ENCODE measurements around the gene C22orf15. TPM values are rescaled to one million over a fixed set of nuclear protein-coding genes. Genes with fewer than 3 reads are reported as not detected.
"Not testable (repeated sequence)": the region's sequence is repeated elsewhere in the genome, so short reads cannot be mapped to it uniquely, and the experiment has no call there.

The C22orf15 gene, protein sequence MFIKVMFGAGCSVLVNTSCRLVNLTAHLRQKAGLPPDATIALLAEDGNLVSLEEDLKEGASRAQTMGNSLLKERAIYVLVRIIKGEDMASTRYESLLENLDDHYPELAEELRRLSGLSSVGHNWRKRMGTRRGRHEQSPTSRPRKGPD
- total RNA-seq: not detected
- long read RNA-seq: 0 reads

- DNase-seq: no peak
- intact Hi-C loops (cut with DNase I): no loop called here
- ATAC-seq: peak; percentile 6 to 21
These were observed at the start of gene C22orf15 for GRCh38 chr22:23762842-23763578. Gene C22orf15 (plus strand): TSS chr22:23762990. CDS start chr22:23763307, 317 bp downstream.

DNA sequence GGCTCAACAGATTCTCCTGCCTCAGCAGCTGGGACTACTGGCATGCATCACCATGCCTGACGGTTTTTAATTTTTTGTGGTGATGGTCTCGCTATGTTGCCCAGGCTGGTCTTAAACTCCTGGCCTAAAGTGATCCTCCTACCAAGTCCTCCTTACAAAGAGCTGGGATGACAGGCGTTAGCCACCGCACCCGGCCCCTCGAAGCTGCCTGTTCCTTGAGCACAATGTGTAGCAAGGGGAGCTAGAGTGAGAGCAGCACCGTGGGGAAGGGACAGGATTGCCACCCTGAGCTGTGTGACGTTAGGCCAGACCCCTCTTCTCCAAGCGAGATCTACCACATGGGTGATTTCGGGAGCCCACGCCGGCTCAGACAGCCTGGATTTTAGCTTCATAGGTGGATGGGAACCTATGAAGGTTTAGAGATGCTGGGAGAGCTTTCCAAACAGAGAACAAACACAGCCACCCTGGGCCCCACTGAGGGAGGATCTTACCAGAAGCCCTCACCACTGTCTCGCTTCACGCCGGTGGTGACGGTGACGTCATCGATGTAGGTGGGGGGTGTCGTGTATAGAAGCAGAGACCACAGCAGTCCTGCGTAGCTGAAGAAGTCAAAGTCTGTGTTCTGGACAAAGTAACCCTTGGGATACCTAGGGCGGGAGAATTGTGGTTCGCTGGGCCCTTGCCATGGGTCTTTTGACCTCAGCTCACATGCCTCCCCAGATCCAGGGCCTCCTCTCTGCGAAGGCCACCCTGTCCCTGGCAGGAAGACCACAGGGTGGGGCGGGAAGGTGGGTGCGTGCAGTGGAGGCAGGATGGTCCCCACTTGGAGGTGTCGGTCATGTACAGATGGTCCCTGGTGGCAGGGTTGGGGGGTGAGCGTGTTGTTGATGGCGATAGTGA is 48.8 kb upstream of the C22orf15 start:
- DNase-seq (no peak), ATAC-seq (no peak)
- intact Hi-C loops (cut with DNase I): no loop called here

GRCh38 chr22:23714596-23715578 is 47.9 kb upstream of the C22orf15 start:
- intact Hi-C loops (cut with DNase I): no loop called here
- no peak for ATAC-seq
- no peak for DNase-seq

- DNase-seq: no peak
- intact Hi-C loops (cut with DNase I): no loop called here
- peak in 1 of 2 donors; percentile 12 for ATAC-seq
These were observed 46.9 kb upstream of the C22orf15 start for GRCh38 chr22:23715806-23716375.

GRCh38 chr22:23716811-23717801 is 45.7 kb upstream of the C22orf15 start:
- peak; percentile 97 to 98 for ATAC-seq
- intact Hi-C loops (cut with DNase I): no loop called here
- DNase-seq: peak; percentile 88

DNA sequence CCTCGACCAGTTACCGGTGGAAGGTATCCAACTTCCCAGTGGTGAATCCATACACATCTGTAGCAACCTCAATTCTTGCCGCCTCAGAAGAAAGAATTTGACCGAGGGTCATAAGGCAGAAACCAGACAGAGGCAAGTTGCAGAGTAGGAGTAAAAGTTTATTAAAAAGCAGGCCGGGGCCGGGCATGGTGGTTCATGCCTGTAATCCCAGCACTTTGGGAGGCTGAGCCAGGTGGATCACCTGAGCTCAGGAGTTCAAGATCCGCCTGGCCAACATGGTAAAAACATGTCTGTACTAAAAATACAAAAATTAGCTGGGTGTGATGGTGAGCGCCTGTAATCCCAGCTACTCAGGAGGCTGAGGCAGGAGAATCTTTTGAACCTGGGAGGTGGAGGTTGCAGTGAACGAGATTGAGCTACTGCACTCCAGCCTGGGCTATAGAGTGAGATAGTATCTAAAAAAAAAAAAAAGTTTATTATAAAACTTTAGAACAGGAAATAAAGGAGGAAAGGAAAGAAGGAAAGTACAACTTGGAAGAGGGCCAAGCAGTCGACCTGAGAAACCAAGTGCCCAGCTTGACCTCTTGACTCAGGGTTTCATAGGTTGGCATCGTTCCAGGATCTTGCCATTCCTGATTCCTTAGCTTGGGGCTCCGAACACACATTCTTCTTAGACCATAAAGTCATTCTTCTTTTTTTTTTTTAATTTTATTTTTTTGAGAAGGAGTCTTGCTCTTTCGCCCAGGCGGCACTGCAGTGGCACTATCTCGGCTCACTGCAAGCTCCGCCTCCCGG is 44.2 kb upstream of the C22orf15 start:
- DNase-seq (no peak), ATAC-seq (no peak)
- intact Hi-C loops (cut with DNase I): no loop called here

GRCh38 chr22:23720855-23721254 is 41.9 kb upstream of the C22orf15 start:
- intact Hi-C loops (cut with DNase I): no loop called here
- no peak for ATAC-seq
- no peak for DNase-seq

DNA sequence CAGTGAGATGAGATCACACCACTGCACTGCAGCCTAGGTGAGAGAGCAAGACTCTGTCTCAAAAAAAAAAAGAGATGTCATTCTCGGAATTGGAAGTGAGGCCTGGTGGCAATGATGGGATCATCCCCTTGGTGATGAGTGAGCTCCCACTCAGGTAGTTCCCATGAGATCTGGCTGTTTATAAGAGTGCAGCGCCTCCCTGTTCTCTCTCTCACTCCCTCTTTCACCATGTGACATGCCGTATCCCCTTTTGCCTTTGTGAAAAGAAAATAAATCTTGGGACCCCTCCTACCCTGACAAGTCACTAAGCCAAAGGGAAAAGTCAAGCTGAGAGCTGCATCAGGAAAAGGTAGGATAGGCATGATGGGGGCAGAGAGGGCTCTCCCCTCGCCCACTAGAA is 40.6 kb upstream of the C22orf15 start:
- ATAC-seq (no peak), DNase-seq (no peak)
- intact Hi-C loops (cut with DNase I): no loop called here

DNA sequence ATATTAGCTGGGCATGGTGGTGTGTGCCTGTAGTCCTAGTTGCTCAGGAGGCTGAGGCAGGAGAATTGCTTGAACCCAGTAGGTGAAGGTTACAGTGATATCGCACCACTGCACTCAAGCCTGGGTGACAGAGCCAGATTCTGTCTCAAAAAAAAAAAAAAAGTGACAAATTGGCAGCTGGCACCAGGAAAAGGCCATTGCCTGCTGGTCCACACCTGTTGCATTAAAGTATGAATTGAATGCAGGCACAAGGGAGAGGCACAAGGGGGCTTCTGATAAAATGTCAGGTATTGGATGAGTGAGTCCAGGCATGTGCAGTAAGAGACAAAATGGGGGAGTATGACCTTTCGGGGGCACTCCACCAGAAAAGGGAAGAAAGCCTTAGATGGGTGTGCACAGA is 40.1 kb upstream of the C22orf15 start:
- ATAC-seq (no peak), DNase-seq (no peak)
- intact Hi-C loops (cut with DNase I): no loop called here

- DNase-seq; intact Hi-C loops (cut with DNase I); ATAC-seq: not testable (repeated sequence)
These were observed 34.7 kb upstream of the C22orf15 start for GRCh38 chr22:23728108-23728507.

GRCh38 chr22:23737696-23738095 is 25.1 kb upstream of the C22orf15 start:
- intact Hi-C loops (cut with DNase I): no loop called here
- no peak for DNase-seq
- no peak for ATAC-seq

DNA sequence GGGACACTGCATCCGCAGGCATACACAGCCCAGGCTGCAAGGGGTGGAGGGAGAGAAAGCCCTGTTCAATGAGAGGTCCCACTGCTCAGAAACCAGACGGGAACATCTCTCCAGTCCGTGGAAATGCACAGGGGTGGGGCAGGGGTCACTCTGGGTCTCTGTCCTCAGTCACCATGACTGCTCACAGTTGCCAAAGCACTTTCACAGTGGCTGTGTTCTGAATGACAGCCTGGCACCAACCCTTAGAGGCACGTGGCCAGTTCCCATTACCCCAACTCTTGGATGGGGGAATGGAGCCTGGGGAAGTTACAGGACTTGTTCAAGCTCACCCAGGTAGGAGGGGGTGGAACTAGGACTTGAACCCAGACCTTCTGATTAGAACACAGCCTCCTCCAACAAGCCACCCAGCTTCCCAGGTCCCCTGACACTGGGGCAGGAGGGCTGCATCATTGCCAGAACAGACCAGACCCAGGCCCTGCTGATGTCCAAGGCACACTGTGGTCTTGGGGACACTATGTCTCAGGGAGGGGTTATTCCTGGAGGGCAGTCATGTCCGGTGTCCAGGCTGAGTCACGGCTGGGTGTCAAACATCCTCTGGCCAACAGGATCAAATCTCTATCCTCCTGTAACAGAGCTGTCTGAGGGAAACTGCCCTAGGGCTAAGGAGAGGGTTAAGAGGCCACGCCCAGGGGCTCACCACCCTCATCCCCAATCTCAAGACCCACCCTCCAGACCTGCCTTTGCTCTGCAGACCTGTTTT is 20.1 kb upstream of the C22orf15 start:
- DNase-seq: no peak
- intact Hi-C loops (cut with DNase I): no loop called here
- ATAC-seq: peak; percentile 71 to 85

- intact Hi-C loops (cut with DNase I): no loop called here
- DNase-seq (no peak), ATAC-seq (peak; percentile 57 to 67)
These were observed 19.5 kb upstream of the C22orf15 start for GRCh38 chr22:23743303-23743705.

DNA sequence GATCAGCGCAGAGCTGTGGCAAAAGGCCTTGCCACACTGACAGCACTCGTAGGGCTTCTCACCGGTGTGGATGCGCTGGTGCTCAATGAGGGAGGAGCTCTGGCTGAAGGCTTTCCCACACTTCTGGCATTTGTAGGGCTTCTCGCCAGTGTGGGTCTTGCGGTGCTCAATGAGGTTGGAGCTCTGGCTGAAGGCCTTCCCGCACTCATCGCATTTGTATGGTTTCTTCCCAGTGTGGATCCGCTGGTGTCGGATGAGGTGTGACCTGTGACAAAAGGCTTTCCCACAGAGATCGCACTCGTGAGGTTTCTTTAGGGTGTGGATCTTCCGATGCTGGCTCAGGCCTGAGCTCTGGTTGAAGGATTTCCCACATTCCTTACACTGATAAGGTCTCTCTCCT is 18.8 kb upstream of the C22orf15 start:
- no peak for ATAC-seq
- intact Hi-C loops (cut with DNase I): no loop called here
- DNase-seq: no peak

- ATAC-seq (no peak), DNase-seq (no peak)
- intact Hi-C loops (cut with DNase I): no loop called here
These were observed 18.3 kb upstream of the C22orf15 start for GRCh38 chr22:23744485-23744884.

DNA sequence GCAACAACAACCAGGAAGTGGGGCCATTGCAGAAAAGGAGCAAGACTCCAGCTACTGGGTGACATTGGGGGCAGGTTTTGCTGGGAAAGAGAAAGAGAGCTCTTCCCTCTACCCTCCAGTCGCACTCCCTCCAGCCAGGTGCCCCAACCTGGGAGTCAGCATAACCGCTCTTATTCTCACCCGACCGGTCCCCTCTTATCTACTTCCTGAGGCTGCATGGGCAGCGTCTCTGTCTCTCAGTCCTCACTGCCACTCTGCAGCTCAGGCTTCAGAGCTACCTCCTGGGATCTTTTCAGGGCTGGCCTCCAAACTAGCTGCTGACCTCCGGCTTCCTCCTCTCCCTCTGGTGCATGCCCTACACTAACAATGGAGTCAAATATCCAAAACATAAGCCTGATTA is 17.0 kb upstream of the C22orf15 start:
- intact Hi-C loops (cut with DNase I): no loop called here
- DNase-seq: no peak
- ATAC-seq: no peak

Measured in left cardiac atrium (tissue), 4 donors.